ENCODE results near the gene ACER1.

The ACER1 gene

DNA sequence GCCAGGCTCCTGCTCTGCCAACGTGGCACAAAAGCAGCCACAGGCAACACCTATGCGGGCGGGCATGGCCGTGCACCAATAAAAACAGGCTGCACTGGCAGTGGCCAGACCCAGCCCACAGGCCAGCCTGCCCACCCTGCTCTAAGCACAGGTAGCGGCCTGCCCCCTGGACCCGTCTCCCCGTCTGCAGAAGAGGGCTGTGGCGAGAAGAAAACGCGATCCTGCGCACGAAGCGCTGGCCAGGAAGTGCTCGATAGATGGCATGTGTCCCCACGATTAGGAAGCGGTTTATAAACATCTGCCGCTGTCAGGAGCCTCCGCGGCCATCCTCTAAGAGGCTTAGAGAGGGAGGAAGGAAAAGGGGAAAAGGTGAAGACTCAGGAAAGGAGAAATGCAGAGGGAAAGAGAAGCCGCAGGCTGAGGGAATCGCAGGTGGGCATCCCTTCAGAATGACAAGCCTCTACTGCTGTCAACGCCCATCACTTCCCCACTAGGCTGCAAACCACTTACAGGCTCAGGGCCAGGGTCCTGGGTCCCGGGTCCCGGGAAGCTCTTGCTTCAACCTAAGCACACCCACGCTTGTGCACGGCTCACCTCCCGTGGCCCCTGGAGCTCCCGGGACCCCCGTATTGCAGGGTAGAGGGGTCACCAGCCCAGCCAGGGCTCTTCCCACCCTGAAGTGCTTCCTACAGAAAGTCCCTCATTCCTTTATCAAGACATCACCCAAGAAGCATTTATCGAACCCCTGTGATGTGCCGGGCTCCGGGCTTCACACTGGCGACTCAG is 64.1 kb downstream of the ACER1 start:
- H3K9me3 ChIP-seq (ENCODE audit: severe bottlenecking) = no peaks in the 10 kb centered on the region
- H3K27me3 ChIP-seq (ENCODE audit: insufficient read depth, poor library complexity, severe bottlenecking) = no peaks in the 10 kb centered on the region
- H3K4me3 ChIP-seq (ENCODE audit: severe bottlenecking) = no peak overlapping the region
- no peak overlapping the region for H3K27ac ChIP-seq (ENCODE audit: poor library complexity, severe bottlenecking)
- TF ChIP-seq, protein P1, sequence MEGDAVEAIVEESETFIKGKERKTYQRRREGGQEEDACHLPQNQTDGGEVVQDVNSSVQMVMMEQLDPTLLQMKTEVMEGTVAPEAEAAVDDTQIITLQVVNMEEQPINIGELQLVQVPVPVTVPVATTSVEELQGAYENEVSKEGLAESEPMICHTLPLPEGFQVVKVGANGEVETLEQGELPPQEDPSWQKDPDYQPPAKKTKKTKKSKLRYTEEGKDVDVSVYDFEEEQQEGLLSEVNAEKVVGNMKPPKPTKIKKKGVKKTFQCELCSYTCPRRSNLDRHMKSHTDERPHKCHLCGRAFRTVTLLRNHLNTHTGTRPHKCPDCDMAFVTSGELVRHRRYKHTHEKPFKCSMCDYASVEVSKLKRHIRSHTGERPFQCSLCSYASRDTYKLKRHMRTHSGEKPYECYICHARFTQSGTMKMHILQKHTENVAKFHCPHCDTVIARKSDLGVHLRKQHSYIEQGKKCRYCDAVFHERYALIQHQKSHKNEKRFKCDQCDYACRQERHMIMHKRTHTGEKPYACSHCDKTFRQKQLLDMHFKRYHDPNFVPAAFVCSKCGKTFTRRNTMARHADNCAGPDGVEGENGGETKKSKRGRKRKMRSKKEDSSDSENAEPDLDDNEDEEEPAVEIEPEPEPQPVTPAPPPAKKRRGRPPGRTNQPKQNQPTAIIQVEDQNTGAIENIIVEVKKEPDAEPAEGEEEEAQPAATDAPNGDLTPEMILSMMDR (IDR thresholded peaks at IDR 0.05; ENCODE audit: poor library complexity, severe bottlenecking) = no peak
- DNase-seq (ENCODE audit: low spot score) = no peak
- H3K36me3 ChIP-seq (ENCODE audit: low read depth) = peaks cover 41% of the 10 kb centered on the region
- peaks cover 23% of the 10 kb centered on the region for H3K4me1 ChIP-seq (ENCODE audit: insufficient read depth, poor library complexity, severe bottlenecking)
- ATAC-seq (ENCODE audit: low read depth) = no peak

DNA sequence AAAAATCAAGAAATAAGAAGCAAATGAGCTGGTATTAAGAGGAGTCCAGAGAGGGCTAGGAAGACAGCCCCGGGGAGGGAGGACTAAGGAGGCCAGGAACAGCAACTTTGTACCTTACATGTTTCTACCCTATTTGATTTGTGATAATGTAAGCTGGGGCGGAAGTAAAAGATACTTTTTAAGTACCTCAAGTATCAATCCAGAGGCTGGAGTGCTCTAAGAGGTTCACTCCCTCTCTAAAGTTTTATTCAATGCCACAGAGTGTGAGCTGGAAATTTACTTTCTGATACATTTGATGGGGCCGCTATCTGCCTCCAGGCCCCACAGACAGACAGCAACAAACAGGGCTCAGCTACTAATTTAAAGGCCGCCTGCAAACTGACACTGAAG is 65.0 kb downstream of the ACER1 start:
- Histone ChIP-seq H3K27ac (ENCODE audit: poor library complexity, severe bottlenecking) (no peak overlapping the region), H3K36me3 (ENCODE audit: low read depth) (peaks cover 41% of the 10 kb centered on the region), H3K4me3 (ENCODE audit: severe bottlenecking) (no peak overlapping the region), H3K4me1 (ENCODE audit: insufficient read depth, poor library complexity, severe bottlenecking) (peaks cover 19% of the 10 kb centered on the region), H3K9me3 (ENCODE audit: severe bottlenecking) (no peaks in the 10 kb centered on the region), H3K27me3 (ENCODE audit: insufficient read depth, poor library complexity, severe bottlenecking) (no peaks in the 10 kb centered on the region)
- TF ChIP-seq, protein P1 (IDR thresholded peaks at IDR 0.05; ENCODE audit: poor library complexity, severe bottlenecking) = no peak
- DNase-seq (ENCODE audit: low spot score) (no peak), ATAC-seq (ENCODE audit: low read depth) (no peak)

DNA sequence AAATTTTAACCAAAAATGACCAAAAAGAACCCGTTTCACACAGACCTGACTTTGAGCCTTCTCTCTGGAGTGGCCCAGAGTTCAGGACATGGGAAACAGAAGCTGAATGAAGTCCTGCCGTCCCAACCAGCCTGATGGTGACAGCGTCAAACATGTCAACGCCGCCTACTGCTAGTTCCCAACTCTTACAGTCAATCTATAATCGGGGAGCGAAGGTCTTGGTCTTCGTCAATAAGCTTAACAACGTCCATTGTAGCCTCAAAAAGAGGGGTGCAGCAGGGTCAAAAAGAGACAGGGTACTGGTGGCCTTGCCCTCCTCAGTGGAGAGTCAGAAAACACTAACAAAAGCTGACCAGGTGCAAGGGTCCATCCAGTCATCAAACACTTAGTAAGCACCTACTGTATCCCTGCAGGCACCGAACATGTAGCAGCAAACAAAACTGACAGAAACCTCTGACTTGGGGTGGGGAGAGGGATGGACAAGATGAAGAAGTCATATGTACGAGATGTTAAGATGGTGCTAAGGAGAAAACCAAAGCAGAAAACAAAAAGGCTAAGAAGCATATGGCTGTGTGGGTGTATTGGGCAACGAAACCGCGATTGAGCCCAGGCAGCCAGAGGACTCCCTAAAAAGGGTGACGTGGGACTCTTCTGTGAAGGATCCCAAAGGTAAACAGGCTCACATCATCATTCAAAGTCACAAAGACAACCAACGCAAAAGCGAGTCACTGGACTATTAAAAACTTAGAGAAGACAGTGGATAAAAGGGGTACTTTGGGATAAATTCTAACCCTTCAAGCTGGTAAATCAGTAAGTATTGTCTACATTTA is 65.6 kb downstream of the ACER1 start:
- DNase-seq (ENCODE audit: low spot score) = no peak
- no peaks in the 10 kb centered on the region for H3K9me3 ChIP-seq (ENCODE audit: severe bottlenecking)

DNA sequence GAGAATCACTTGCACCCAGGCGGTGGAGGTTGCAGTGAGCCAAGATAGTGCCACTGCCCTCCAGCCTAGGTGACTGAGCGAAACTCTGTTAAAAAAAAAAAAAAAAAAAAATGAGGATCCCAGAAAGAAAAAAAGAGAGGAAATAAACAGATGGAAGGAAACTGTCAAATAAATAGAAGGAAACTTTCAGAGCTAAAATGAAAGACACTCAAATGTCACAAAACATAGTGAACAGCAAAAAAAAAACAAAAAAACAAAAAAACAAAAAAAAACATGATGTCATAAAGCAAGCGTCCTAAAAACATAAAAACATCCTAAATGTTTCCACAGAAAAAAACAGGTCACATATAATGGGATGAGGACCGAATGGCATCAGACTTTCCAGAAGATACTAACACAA is 68.6 kb downstream of the ACER1 start:
- no peaks in the 10 kb centered on the region for H3K4me1 ChIP-seq (ENCODE audit: insufficient read depth, poor library complexity, severe bottlenecking)

More for the DNA sequence above, 65.6 kb downstream of the ACER1 start:
- no peak overlapping the region for H3K27ac ChIP-seq (ENCODE audit: poor library complexity, severe bottlenecking)
- ATAC-seq (ENCODE audit: low read depth) = no peak
- H3K36me3 ChIP-seq (ENCODE audit: low read depth) = peaks cover 41% of the 10 kb centered on the region
- TF ChIP-seq, protein P1 (IDR thresholded peaks at IDR 0.05; ENCODE audit: poor library complexity, severe bottlenecking) = no peak
- H3K4me3 ChIP-seq (ENCODE audit: severe bottlenecking) = no peak overlapping the region
- H3K27me3 ChIP-seq (ENCODE audit: insufficient read depth, poor library complexity, severe bottlenecking) = no peaks in the 10 kb centered on the region
- peaks cover 12% of the 10 kb centered on the region for H3K4me1 ChIP-seq (ENCODE audit: insufficient read depth, poor library complexity, severe bottlenecking)

More for the DNA sequence above, 68.6 kb downstream of the ACER1 start:
- no peaks in the 10 kb centered on the region for H3K27me3 ChIP-seq (ENCODE audit: insufficient read depth, poor library complexity, severe bottlenecking)
- ATAC-seq (ENCODE audit: low read depth) (no peak), DNase-seq (ENCODE audit: low spot score) (no peak)
- H3K4me3 ChIP-seq (ENCODE audit: severe bottlenecking) = no peak overlapping the region
- TF ChIP-seq, protein P1 (IDR thresholded peaks at IDR 0.05; ENCODE audit: poor library complexity, severe bottlenecking) = no peak
- no peaks in the 10 kb centered on the region for H3K9me3 ChIP-seq (ENCODE audit: severe bottlenecking)
- peaks cover 58% of the 10 kb centered on the region for H3K36me3 ChIP-seq (ENCODE audit: low read depth)
- H3K27ac ChIP-seq (ENCODE audit: poor library complexity, severe bottlenecking) = no peak overlapping the region

Measured in RWPE2 (cell line).